Heart right ventricle (tissue), 16 donors: ENCODE results near the gene TXNDC11. TPM values are rescaled to one million over a fixed set of nuclear protein-coding genes. Genes with fewer than 3 reads are reported as not detected.

Experiments
- ATAC-seq, 8 donors: fragments of 200-7000 bp; cut with Tn5 transposase; one replicate each; pipeline ENCODE4 v1.9.1; 2020; ENCODE audit warnings: mild to moderate bottlenecking in 8 of 8, moderate library complexity in 8 of 8, moderate number of reproducible peaks in 1 of 8
- DNase-seq, 2 donors: peaks; one replicate each; pipeline ENCODE4 v3.0.0-alpha.2; 2020
- H3K27ac ChIP-seq, 10 donors: fragments of 200-600 bp; sonication (generic) in 2 of 10; one replicate each; pipeline versions ENCODE4 v1.5.0 to v1.8.0; 2020 to 2022; ENCODE audit warnings: mild to moderate bottlenecking in 3 of 10
- H3K27me3 ChIP-seq, 7 donors: fragments of 200-600 bp; one replicate each; pipeline ENCODE4 v1.8.0; 2021 to 2022; ENCODE audit warnings: mild to moderate bottlenecking in 2 of 7
- H3K36me3 ChIP-seq, 9 donors: fragments of 200-600 bp; sonication (generic) in 1 of 9; one replicate each; pipeline versions ENCODE4 v1.5.0 to v1.8.0; 2020 to 2022; ENCODE audit warnings: mild to moderate bottlenecking in 2 of 9
- H3K4me1 ChIP-seq, 9 donors: fragments of 200-600 bp; sonication (generic) in 1 of 9; one replicate each; pipeline versions ENCODE4 v1.5.0 to v1.8.0; 2020 to 2022; ENCODE audit warnings: mild to moderate bottlenecking in 4 of 9
- H3K4me3 ChIP-seq, 10 donors: fragments of 200-600 bp; sonication (generic) in 2 of 10; one replicate each; pipeline versions ENCODE4 v1.5.0 to v1.8.0; 2020 to 2022; ENCODE audit warnings: mild to moderate bottlenecking in 7 of 10, moderate library complexity in 2 of 10
- H3K9me3 ChIP-seq, 11 donors: fragments of 200-600 bp in 10 of 11; sonication (generic) in 2 of 11; one replicate each; pipeline versions ENCODE4 v1.5.0 to v1.8.0; 2013 to 2022; ENCODE audit warnings: mild to moderate bottlenecking in 2 of 11, control low read depth in 1 of 11, moderate library complexity in 1 of 11
- WGBS, 2 donors: extraction: QIAGEN DNeasy Blood & Tissue Kit; methylation state at CpG; one replicate each; pipeline ENCODE4 v1.1.7; 2013; ENCODE audit warnings: inconsistent platforms in 1 of 2; 5-methylcytosine and 5-hydroxymethylcytosine counted together
- intact Hi-C, 10 donors: fragments of 100-400 bp; cut with DNase I; formaldehyde crosslinking; loops; one replicate each; pipeline versions ENCODE4 v1.11.1 to v1.14.2; 2022
- polyA plus RNA-seq, 2 donors: library from polyadenylated mRNA; stranded (reverse); fragments of 200-250 nt; gene quantifications; one replicate each; pipeline ENCODE4 v1.2.3, GENCODE V29; 2013
- total RNA-seq, 10 donors: library from RNA; stranded (reverse); fragmentation: NEBNext Ultra II Directional in 3 of 10; extraction: Animal tissue kit (Norgen Biotek cat#: 25700) in 3 of 10; gene quantifications; one replicate each; pipeline versions ENCODE4 v1.2.1 to v1.2.4, GENCODE V29; 2021 to 2023
- TF ChIP-seq, protein P1 (sequence below), 9 donors: fragments of 200-600 bp; sonication (generic) in 2 of 9; IDR thresholded peaks; one replicate each; pipeline versions ENCODE4 v1.5.0 to v1.8.0; 2021 to 2022; ENCODE audit warnings: antibody characterized with exemption in 9 of 9, mild to moderate bottlenecking in 5 of 9, moderate library complexity in 1 of 9
- donor health status: Arrhythmogenic right ventricular cardiomyopathy.
- donor health status: ischemic (EF 13 %, LVEDD 7.1; RV severe dilation, severe dysfunction).
- donor health status: healthy with polysubstance abuse.
- donor health status: DM: no; HTN: yes; CAD: no.
- donor health status: DM: no; HTN: no; CAD: no.
- donor health status: ischemic (EF 25% LVEDD 6.9; RV normal size, moderate dysfunction).
- donor health status: ischemic (EF 25% LVEDD 5.7; RV mildly dilated, moderate dysfunction).
- donor health status: healthy.
- donor health status: DM: yes; HTN: yes; CAD: no.
- donor health status: Ischemic cardiomyopathy.
- donor health status: ischemic (EF 35%, LVEDD 5.7; RV mildly dilated, moderate dysfunction).
- donor health status: nonischemic (EF 11% LVEDD 7.7; RV severe dilation, severe dysfunction).
- donor health status: DM: yes; HTN: yes; CAD: no.
- donor health status: PGD.
- donor health status: ischemic (EF 29% LVEDD 5.4; RV normal size, mild dysfunction).
- donor health status: nonischemic (EF 23%, LVEDD 6.1; RV moderate dilation, normal function).

TXNDC11 gene
- total and polyA plus RNA-seq, 12 donors, result 16.8 to 46.7 (median 25.1) TPM

DNA sequence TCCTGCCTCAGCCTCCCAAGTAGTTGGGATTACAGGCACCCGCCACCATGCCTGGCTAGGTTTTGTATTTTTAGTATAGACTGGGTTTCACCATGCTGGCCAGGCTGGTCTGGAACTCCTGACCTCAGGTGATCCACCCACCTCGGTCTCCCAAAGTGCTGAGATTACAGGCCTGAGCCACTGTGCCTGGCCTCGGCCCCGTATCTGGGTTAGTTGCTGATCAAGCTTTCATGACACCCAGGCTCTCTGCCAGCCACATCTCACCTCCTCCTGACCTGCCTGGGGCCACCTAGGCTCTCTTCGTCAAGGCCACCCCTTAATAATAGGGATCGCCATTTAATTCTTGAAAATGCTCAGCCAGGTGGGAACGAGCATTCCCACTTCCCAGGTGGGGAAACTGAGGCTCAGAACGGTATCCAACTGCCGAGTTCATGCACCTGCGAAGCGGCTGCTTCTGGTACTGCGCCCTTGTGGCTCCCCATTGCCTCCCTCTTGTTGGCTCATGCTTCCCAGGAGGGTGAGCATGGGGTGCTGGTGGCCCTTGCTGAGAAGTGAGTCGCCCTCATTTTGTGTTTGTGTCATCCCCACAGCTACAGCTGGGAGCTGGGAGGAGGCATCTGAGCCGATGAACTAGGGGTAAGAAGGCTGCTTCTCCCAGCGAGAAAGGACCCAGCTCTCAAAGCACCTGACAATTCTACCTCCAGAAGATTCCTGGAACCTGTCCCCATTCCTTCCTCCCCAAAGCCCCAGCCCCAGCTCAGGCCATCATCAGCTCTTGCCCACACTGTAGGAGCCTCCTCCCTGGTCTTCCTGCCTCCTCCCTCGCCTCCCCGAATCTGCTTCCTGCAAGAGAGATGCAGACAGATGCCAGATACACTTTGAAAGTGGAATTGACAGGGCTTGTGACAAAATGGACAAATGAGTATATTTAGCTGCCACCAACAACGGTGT lies 91.7 kb downstream of the TXNDC11 start:
- Histone ChIP-seq H3K9me3 (no peaks in the 10 kb centered on the region), H3K27me3 (no peaks in the 10 kb centered on the region), H3K36me3 (no peaks in the 10 kb centered on the region), H3K4me1 (no peaks in the 10 kb centered on the region), H3K27ac (no peak overlapping the region), H3K4me3 (no peak overlapping the region)
- DNase-seq (no peak), ATAC-seq (no peak)
- TF ChIP-seq, protein P1, sequence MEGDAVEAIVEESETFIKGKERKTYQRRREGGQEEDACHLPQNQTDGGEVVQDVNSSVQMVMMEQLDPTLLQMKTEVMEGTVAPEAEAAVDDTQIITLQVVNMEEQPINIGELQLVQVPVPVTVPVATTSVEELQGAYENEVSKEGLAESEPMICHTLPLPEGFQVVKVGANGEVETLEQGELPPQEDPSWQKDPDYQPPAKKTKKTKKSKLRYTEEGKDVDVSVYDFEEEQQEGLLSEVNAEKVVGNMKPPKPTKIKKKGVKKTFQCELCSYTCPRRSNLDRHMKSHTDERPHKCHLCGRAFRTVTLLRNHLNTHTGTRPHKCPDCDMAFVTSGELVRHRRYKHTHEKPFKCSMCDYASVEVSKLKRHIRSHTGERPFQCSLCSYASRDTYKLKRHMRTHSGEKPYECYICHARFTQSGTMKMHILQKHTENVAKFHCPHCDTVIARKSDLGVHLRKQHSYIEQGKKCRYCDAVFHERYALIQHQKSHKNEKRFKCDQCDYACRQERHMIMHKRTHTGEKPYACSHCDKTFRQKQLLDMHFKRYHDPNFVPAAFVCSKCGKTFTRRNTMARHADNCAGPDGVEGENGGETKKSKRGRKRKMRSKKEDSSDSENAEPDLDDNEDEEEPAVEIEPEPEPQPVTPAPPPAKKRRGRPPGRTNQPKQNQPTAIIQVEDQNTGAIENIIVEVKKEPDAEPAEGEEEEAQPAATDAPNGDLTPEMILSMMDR (IDR thresholded peaks at IDR 0.05), result no peak
- 75 to 80% methylated on average over 18 of the region's 18 CpGs for WGBS, 2 donors
- intact Hi-C loops, result loop anchor here in 1 of 10 donors (5.0 kb wide), 1 partner anchor 61 kb away; no protein-coding TSS in a partner anchor

DNA sequence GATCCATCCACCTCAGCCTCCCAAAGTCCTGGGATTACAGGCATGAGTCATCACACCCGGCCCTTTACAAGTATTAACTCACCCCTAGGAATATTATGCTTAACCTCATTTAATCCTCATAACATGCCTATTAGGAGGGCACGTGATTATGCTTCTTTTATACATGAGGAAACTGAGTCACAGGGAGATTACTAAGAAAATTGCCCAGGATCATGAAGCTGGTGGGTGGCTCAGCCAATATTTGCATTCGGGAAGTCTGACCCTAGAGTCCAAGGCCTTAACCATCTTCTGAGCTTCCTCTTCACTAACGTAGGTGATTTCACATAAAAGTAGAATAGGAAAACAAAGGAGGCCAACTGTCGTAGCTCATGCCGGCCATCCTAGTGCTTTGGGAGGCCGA lies 93.4 kb downstream of the TXNDC11 start:
- Histone ChIP-seq H3K36me3 (no peaks in the 10 kb centered on the region), H3K4me3 (no peak overlapping the region), H3K27me3 (no peaks in the 10 kb centered on the region), H3K27ac (no peak overlapping the region), H3K9me3 (no peaks in the 10 kb centered on the region), H3K4me1 (no peaks in the 10 kb centered on the region)
- WGBS, 2 donors, result 78% methylated on average over 7 of the region's 7 CpGs
- intact Hi-C loops, result loop anchor here in 1 of 10 donors (10.0 kb wide), 1 partner anchor 66 kb away; no protein-coding TSS in a partner anchor
- DNase-seq, result no peak
- TF ChIP-seq, protein P1 (IDR thresholded peaks at IDR 0.05), result no peak
- no peak for ATAC-seq

DNA sequence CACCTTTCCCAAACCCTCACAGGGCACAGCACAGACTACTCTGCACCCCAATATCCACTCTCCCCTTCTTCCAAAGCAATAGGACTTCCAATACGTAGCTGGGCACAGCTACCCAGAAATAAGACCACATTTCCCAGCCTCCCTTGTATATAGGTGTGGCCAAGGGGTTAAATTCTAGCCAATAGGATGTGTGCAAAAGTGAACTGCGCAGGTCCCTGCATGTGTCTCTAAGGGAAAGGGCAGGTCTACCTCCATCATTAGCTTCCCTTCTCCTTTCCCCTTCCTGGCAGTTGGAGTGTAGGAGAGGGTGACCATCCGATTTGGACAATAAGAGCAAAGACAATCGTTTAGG lies 99.9 kb downstream of the TXNDC11 start:
- Histone ChIP-seq H3K4me3 (no peak overlapping the region), H3K36me3 (no peaks in the 10 kb centered on the region), H3K27me3 (no peaks in the 10 kb centered on the region), H3K9me3 (no peaks in the 10 kb centered on the region), H3K27ac (no peak overlapping the region), H3K4me1 (peaks cover 5 to 25% (median 16%) of the 10 kb centered on the region in 9 donors)
- intact Hi-C loops, result loop anchor here (2.0 to 10.0 kb wide), 8 partner anchors 55 to 245 kb away; partner anchors contain the start of gene LITAF (in 3 of the 10)
- 48 to 55% methylated on average over 4 of the region's 4 CpGs for WGBS, 2 donors
- TF ChIP-seq, protein P1 (IDR thresholded peaks at IDR 0.05), result peak in 1 of 9 donors; percentile 4
- no peak for ATAC-seq
- DNase-seq, result no peak

DNA sequence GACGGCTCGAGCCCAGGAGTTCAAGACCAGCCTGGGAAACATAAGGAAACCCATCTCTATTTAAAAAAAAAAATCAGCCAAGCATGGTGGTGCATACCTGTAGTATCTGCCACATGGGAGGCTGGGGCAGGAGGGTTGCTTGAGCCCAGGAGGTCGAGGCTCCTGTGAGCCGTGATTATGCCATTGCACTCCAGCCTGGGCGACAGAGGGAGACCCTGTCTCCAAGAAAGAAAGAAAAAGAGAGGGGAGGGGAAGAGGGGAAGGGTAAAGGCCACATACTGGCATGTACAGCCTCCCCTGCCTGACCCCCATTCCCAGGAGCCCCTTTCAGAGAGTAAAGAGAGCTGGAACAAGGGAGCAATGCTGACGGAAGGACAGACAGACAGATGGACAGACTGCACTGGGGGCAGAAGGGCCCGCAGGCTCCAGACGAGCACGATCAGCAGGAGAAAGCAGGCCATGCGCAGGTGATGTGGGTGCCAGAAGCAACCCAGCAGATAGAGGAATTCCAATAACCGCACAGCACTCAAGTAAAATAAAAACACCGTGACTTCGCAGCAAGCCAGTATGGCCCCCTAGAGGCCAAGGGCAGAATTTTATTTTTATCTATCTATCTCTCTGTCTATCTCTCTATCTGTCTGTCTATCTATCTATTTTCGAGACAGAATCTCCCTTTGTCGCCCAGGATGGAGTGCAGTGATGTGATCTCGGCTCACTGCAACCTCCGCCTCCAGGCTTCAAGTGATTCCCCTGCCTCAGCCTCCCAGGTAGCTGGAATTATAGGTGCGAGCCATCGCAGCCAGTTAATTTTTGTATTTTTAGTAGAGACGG lies 101.5 kb downstream of the TXNDC11 start:
- peak; percentile 7 to 73 (median 49) for ATAC-seq
- no peaks in the 10 kb centered on the region for H3K9me3 ChIP-seq
- H3K4me3 ChIP-seq, result no peak overlapping the region
- H3K27ac ChIP-seq, result peak overlapping the region; percentile 82 to 92 (median 87)
- DNase-seq, result peak; percentile 29 to 41
- intact Hi-C loops, result loop anchor here (1.0 to 10.0 kb wide), 13 partner anchors 28 to 244 kb away; partner anchors contain the start of genes LITAF (in 3 of the 10) and SNN (in 1 of the 10)
- no peaks in the 10 kb centered on the region for H3K36me3 ChIP-seq
- H3K4me1 ChIP-seq, result peaks cover 5 to 25% (median 16%) of the 10 kb centered on the region in 9 donors
- 47 to 48% methylated on average over 20 of the region's 20 CpGs for WGBS, 2 donors
- no peaks in the 10 kb centered on the region for H3K27me3 ChIP-seq
- TF ChIP-seq, protein P1 (IDR thresholded peaks at IDR 0.05), result peak; percentile 69 to 90 (median 79)
